GM18505 (cell line): Measurements from ENCODE around the gene S100PBP.

Source experiments
- ATAC-seq: cut with Tn5 transposase; IDR thresholded peaks from one replicate; pipeline ENCODE4 v1.9.1; 2021; ENCODE audit not compliant: unreplicated experiment
- POLR2A ChIP-seq: IDR thresholded peaks from 4 replicates; pipeline ENCODE4 v1.6.1; 2011; ENCODE audit warnings: borderline replicate concordance; ENCODE audit not compliant: insufficient read depth, insufficient read length; ENCODE audit errors: extremely low read depth

Gene S100PBP

DNA sequence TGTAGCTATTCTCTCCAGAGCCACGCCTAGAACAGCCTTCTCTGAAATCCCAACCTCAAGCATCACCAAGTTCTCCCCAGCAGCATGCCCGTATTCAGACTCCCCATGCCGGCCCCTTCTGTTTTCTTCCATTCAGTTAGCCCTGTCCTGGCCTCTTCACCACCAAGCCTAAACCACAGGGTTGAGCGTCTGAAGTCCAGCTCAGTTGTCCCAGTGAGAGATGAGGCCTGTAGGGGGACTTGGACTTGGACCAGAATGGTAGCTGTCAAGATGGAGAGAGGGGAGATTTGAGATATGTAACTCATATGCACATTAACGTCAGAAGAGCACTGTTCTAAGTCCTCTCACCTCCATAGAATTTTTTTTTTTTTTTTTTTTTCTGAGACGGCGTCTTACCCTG lies 89.2 kb downstream of the S100PBP start:
- ATAC-seq: no peak
- no peak for TF ChIP-seq POLR2A

- TF ChIP-seq POLR2A: no peak
- ATAC-seq: no peak
Observed at GRCh38 chr1:32907435-32907834, 90.0 kb downstream of the S100PBP start.
